Liver (tissue), 9 donors: ENCODE data around the gene MSLN. TPM values are rescaled to one million over a fixed set of nuclear protein-coding genes. Genes with fewer than 3 reads are reported as not detected.

ENCODE experiments used
- DNase-seq: peaks from one replicate; pipeline ENCODE4 v3.0.0-alpha.2; 2017; ENCODE audit warnings: low spot score
- H3K27ac ChIP-seq, 2 donors: one replicate each; pipeline ENCODE4 v1.7.0; 2013; ENCODE audit warnings: inconsistent platforms in 2 of 2, low read length in 2 of 2, control low read depth in 1 of 2, low read depth in 1 of 2, mild to moderate bottlenecking in 1 of 2
- H3K27me3 ChIP-seq, 4 donors: one replicate each; pipeline versions ENCODE4 v1.6.1 to v1.7.0; 2013; ENCODE audit warnings: low read length in 3 of 4, inconsistent platforms in 1 of 4, mild to moderate bottlenecking in 1 of 4, moderate library complexity in 1 of 4; ENCODE audit not compliant: control insufficient read depth in 4 of 4, insufficient read depth in 4 of 4
- H3K36me3 ChIP-seq, 4 donors: one replicate each; pipeline versions ENCODE4 v1.6.1 to v1.7.0; 2013; ENCODE audit warnings: low read length in 3 of 4, mild to moderate bottlenecking in 3 of 4, low read depth in 1 of 4, moderate library complexity in 1 of 4; ENCODE audit not compliant: control insufficient read depth in 4 of 4, insufficient read depth in 3 of 4
- H3K4me1 ChIP-seq, 4 donors: one replicate each; pipeline versions ENCODE4 v1.6.1 to v1.7.0; 2013; ENCODE audit warnings: low read length in 3 of 4, mild to moderate bottlenecking in 3 of 4, moderate library complexity in 1 of 4; ENCODE audit not compliant: control insufficient read depth in 4 of 4, insufficient read depth in 4 of 4
- H3K4me3 ChIP-seq, 3 donors: one replicate each; pipeline versions ENCODE4 v1.6.1 to v1.7.0; 2013; ENCODE audit warnings: low read length in 3 of 3, control low read depth in 1 of 3, low read depth in 1 of 3, mild to moderate bottlenecking in 1 of 3
- H3K9ac ChIP-seq, 2 donors: one replicate each; pipeline ENCODE4 v1.7.0; 2013; ENCODE audit warnings: low read length in 2 of 2, mild to moderate bottlenecking in 2 of 2, moderate library complexity in 2 of 2, control low read depth in 1 of 2, low read depth in 1 of 2
- H3K9me3 ChIP-seq, 4 donors: one replicate each; pipeline versions ENCODE4 v1.6.1 to v1.7.0; 2013; ENCODE audit warnings: low read length in 3 of 4; ENCODE audit not compliant: control insufficient read depth in 4 of 4
- ATF3 ChIP-seq: IDR thresholded peaks from 2 replicates; pipeline ENCODE4 v1.6.1; 2016; ENCODE audit warnings: antibody characterized with exemption
- EGR1 ChIP-seq, 2 donors: IDR thresholded peaks; 2 replicates each; pipeline ENCODE4 v1.6.1; 2016 to 2018; ENCODE audit warnings: antibody characterized with exemption in 2 of 2, low read depth in 2 of 2
- FOXA1 ChIP-seq: IDR thresholded peaks from 2 replicates; pipeline ENCODE4 v1.6.1; 2016; ENCODE audit warnings: antibody characterized with exemption
- FOXA2 ChIP-seq: IDR thresholded peaks from 2 replicates; pipeline ENCODE4 v1.6.1; 2016; ENCODE audit warnings: antibody characterized with exemption
- GABPA ChIP-seq, 2 donors: IDR thresholded peaks in 1 of 2; conservative IDR thresholded peaks in 1 of 2; 2 replicates each; pipeline ENCODE4 v1.6.1; 2016; ENCODE audit warnings: antibody characterized with exemption in 2 of 2, mild to moderate bottlenecking in 1 of 2, moderate library complexity in 1 of 2
- HNF4A ChIP-seq, 2 donors: conservative IDR thresholded peaks; 2 replicates each; pipeline ENCODE4 v1.6.1; 2016; ENCODE audit warnings: antibody characterized with exemption in 2 of 2, mild to moderate bottlenecking in 2 of 2
- HNF4G ChIP-seq: IDR thresholded peaks from 2 replicates; pipeline ENCODE4 v1.6.1; 2016; ENCODE audit warnings: antibody characterized with exemption
- JUND ChIP-seq, 2 donors: IDR thresholded peaks; 2 replicates each; pipeline ENCODE4 v1.6.1; 2016; ENCODE audit warnings: antibody characterized with exemption in 2 of 2
- NR2F2 ChIP-seq: IDR thresholded peaks from 2 replicates; pipeline ENCODE4 v1.6.1; 2016; ENCODE audit warnings: antibody characterized with exemption
- RAD21 ChIP-seq, 2 donors: IDR thresholded peaks; 2 replicates each; pipeline ENCODE4 v1.6.1; 2016; ENCODE audit warnings: antibody characterized with exemption in 2 of 2, mild to moderate bottlenecking in 2 of 2
- REST ChIP-seq: IDR thresholded peaks from 2 replicates; pipeline ENCODE4 v1.6.1; 2016; ENCODE audit warnings: antibody characterized with exemption, mild to moderate bottlenecking
- RXRA ChIP-seq, 2 donors: IDR thresholded peaks; 2 replicates each; pipeline ENCODE4 v1.6.1; 2017 to 2018; ENCODE audit warnings: antibody characterized with exemption in 2 of 2, mild to moderate bottlenecking in 1 of 2
- SP1 ChIP-seq: IDR thresholded peaks from 2 replicates; pipeline ENCODE4 v1.6.1; 2018; ENCODE audit warnings: antibody characterized with exemption, mild to moderate bottlenecking
- TAF1 ChIP-seq: conservative IDR thresholded peaks from 2 replicates; pipeline ENCODE4 v1.6.1; 2016; ENCODE audit warnings: antibody characterized with exemption, mild to moderate bottlenecking
- YY1 ChIP-seq: IDR thresholded peaks from 2 replicates; pipeline ENCODE4 v1.6.1; 2016; ENCODE audit warnings: antibody characterized with exemption, mild to moderate bottlenecking
- ZBTB33 ChIP-seq: IDR thresholded peaks from 2 replicates; pipeline ENCODE4 v1.6.1; 2016; ENCODE audit warnings: antibody characterized with exemption
- WGBS: extraction: QIAGEN DNeasy Blood & Tissue Kit; methylation state at CpG from one replicate; pipeline ENCODE4 v1.1.7; 2013; 5-methylcytosine and 5-hydroxymethylcytosine counted together
- polyA plus RNA-seq, 2 donors: library from polyadenylated mRNA; stranded (reverse) in 1 of 2; unstranded in 1 of 2; fragments of 200-250 nt in 1 of 2; fragments of >200 nt in 1 of 2; fragmentation: Nextera tagmentation in 1 of 2; extraction: Ambion mirVana in 1 of 2; gene quantifications; one replicate each; pipeline versions ENCODE4 v1.2.1 to v1.2.3, GENCODE V29; 2013 to 2015
- total RNA-seq, 2 donors: library from RNA; depleted of rRNA; stranded (reverse); fragments of >200 nt; gene quantifications; one replicate each; pipeline ENCODE4 v1.2.3, GENCODE V29; 2014
- TF ChIP-seq, protein P1 (sequence below): IDR thresholded peaks from 2 replicates; pipeline ENCODE4 v1.6.1; 2016; ENCODE audit warnings: antibody characterized with exemption
- TF ChIP-seq, protein P2 (sequence below): fragments of 150-350 bp; IDR thresholded peaks from 2 replicates; pipeline ENCODE4 v1.5.1; 2017; ENCODE audit warnings: improper control_type of control experiment, low read depth, low read length; ENCODE audit not compliant: missing input control
- donor health status: healthy.
- donor health status: healthy.
- donor health status: healthy.
- donor health status: healthy.
- donor health status: healthy.

The MSLN gene
- total and polyA plus RNA-seq, 4 donors = 0.03 to 0.65 (median 0.08) TPM; not detected in 1

DNA sequence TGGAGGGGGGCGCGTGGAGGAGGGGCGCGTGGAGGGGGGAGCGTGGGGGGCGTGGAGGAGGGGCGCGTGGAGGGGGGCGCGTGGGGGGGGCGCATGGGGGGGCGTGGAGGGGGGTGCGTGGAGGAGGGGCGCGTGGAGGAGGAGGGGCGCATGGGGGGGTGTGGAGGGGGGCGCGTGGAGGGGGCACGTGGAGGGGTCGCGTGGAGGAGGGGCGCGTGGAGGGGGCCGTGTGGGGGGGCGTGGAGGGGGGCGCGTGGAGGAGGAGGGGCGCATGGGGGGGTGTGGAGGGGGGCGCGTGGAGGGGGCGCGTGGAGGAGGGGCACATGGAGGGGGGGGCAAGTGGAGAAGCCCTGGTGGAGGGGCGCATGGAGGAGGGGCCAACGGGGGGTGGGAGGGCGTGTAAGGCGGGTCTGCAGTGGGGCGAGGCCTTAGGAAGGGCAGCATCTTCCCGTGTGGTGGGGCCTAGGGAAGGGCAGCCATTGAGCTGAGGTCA lies 7.3 kb downstream of the MSLN start:
- Histone ChIP-seq H3K27ac (no peak overlapping the region), H3K9ac (no peak overlapping the region), H3K27me3 (peaks cover 0 to 3% (median 0%) of the 10 kb centered on the region in 4 donors), H3K9me3 (no peaks in the 10 kb centered on the region), H3K4me3 (no peak overlapping the region), H3K4me1 (no peaks in the 10 kb centered on the region), H3K36me3 (no peaks in the 10 kb centered on the region)
- TF ChIP-seq NR2F2 = no peak
- TF ChIP-seq, protein P1, sequence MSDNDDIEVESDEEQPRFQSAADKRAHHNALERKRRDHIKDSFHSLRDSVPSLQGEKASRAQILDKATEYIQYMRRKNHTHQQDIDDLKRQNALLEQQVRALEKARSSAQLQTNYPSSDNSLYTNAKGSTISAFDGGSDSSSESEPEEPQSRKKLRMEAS = no peak
- TF ChIP-seq SP1 = no peak
- no peak for TF ChIP-seq REST
- TF ChIP-seq FOXA2 = no peak
- TF ChIP-seq JUND (IDR thresholded peaks at IDR 0.05) = no peak
- no peak for TF ChIP-seq HNF4A (conservative IDR thresholded peaks at IDR 0.05)
- no peak for TF ChIP-seq YY1
- TF ChIP-seq ATF3 = no peak
- TF ChIP-seq, protein P2, sequence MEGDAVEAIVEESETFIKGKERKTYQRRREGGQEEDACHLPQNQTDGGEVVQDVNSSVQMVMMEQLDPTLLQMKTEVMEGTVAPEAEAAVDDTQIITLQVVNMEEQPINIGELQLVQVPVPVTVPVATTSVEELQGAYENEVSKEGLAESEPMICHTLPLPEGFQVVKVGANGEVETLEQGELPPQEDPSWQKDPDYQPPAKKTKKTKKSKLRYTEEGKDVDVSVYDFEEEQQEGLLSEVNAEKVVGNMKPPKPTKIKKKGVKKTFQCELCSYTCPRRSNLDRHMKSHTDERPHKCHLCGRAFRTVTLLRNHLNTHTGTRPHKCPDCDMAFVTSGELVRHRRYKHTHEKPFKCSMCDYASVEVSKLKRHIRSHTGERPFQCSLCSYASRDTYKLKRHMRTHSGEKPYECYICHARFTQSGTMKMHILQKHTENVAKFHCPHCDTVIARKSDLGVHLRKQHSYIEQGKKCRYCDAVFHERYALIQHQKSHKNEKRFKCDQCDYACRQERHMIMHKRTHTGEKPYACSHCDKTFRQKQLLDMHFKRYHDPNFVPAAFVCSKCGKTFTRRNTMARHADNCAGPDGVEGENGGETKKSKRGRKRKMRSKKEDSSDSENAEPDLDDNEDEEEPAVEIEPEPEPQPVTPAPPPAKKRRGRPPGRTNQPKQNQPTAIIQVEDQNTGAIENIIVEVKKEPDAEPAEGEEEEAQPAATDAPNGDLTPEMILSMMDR = no peak
- no peak for TF ChIP-seq GABPA (IDR thresholded peaks at IDR 0.05 in 1 of 2, conservative IDR thresholded peaks at IDR 0.05 in 1 of 2)
- no peak for DNase-seq
- WGBS = 78% methylated on average over 37 of the region's 38 CpGs

DNA sequence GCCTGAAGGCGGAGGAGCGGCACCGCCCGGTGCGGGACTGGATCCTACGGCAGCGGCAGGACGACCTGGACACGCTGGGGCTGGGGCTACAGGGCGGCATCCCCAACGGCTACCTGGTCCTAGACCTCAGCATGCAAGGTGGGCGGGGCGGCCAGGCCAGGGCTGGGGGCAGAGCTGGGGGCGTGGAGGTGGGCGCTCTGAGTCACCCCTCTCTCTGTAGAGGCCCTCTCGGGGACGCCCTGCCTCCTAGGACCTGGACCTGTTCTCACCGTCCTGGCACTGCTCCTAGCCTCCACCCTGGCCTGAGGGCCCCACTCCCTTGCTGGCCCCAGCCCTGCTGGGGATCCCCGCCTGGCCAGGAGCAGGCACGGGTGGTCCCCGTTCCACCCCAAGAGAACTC lies 7.9 kb downstream of the MSLN start:
- no peaks in the 10 kb centered on the region for H3K9me3 ChIP-seq
- no peak overlapping the region for H3K4me3 ChIP-seq
- no peak overlapping the region for H3K27ac ChIP-seq
- H3K9ac ChIP-seq = no peak overlapping the region
- peaks cover 0 to 3% (median 0%) of the 10 kb centered on the region in 4 donors for H3K27me3 ChIP-seq
- H3K36me3 ChIP-seq = no peaks in the 10 kb centered on the region
- WGBS = 76% methylated on average over 21 of the region's 21 CpGs
- no peak for DNase-seq
- H3K4me1 ChIP-seq = no peaks in the 10 kb centered on the region
- TF ChIP-seq ZBTB33 (no peak), FOXA2 (no peak), REST (no peak), RXRA (IDR thresholded peaks at IDR 0.05) (no peak), YY1 (no peak), HNF4A (conservative IDR thresholded peaks at IDR 0.05) (no peak), FOXA1 (no peak), HNF4G (no peak), RAD21 (IDR thresholded peaks at IDR 0.05) (no peak), ATF3 (no peak), TAF1 (no peak), NR2F2 (no peak), GABPA (IDR thresholded peaks at IDR 0.05 in 1 of 2, conservative IDR thresholded peaks at IDR 0.05 in 1 of 2) (no peak), EGR1 (IDR thresholded peaks at IDR 0.05; ENCODE audit: low read depth in 2 of 2) (no peak), SP1 (no peak), JUND (IDR thresholded peaks at IDR 0.05) (no peak)
- TF ChIP-seq, protein P1 = no peak
